DOHH2 (cell line): Measurements from ENCODE around the gene KCTD14.
A peak's percentile ranks its signal among the peaks of the same experiment; 100 is the strongest.

Experiments
- H3F3A ChIP-seq: fragments of 200-600 bp; sonication (generic), shearing (Covaris generic); 2 replicates; pipeline ENCODE4 v1.6.0; 2016; ENCODE audit warnings: antibody characterized with exemption, mild to moderate bottlenecking; ENCODE audit not compliant: control insufficient read depth, insufficient read depth
- H3K27ac ChIP-seq: fragments of 200-600 bp; sonication (generic); 2 replicates; pipeline ENCODE4 v1.5.1; 2014; ENCODE audit warnings: low read depth, mild to moderate bottlenecking, low read length, moderate library complexity
- H3K27me3 ChIP-seq: fragments of 200-600 bp; sonication (generic); 2 replicates; pipeline ENCODE4 v1.6.1; 2014; ENCODE audit warnings: mild to moderate bottlenecking, low read length, mixed read lengths; ENCODE audit not compliant: control insufficient read depth
- H3K36me3 ChIP-seq: fragments of 200-600 bp; sonication (generic); 2 replicates; pipeline ENCODE4 v1.6.1; 2014; ENCODE audit warnings: mild to moderate bottlenecking, low read length, moderate library complexity, mixed read lengths; ENCODE audit not compliant: control insufficient read depth
- H3K4me1 ChIP-seq: fragments of 200-600 bp; sonication (generic); 2 replicates; pipeline ENCODE4 v1.6.1; 2014; ENCODE audit warnings: mild to moderate bottlenecking, low read length, mixed read lengths; ENCODE audit not compliant: control insufficient read depth
- H3K4me2 ChIP-seq: fragments of 200-600 bp; sonication (generic); 2 replicates; pipeline ENCODE4 v1.6.0; 2014; ENCODE audit warnings: mild to moderate bottlenecking, low read length, moderate library complexity
- H3K4me3 ChIP-seq: fragments of 200-600 bp; sonication (generic); 2 replicates; pipeline ENCODE4 v1.5.1; 2014; ENCODE audit warnings: mild to moderate bottlenecking, low read length, mixed read lengths
- H3K79me2 ChIP-seq: fragments of 200-600 bp; sonication (generic); 2 replicates; pipeline ENCODE4 v1.6.1; 2014; ENCODE audit warnings: mild to moderate bottlenecking, low read length, mixed read lengths; ENCODE audit not compliant: control insufficient read depth
- H3K9me2 ChIP-seq: fragments of 200-600 bp; sonication (generic); replicated peaks from 2 replicates; pipeline ENCODE4 v1.6.1; 2014; ENCODE audit warnings: mild to moderate bottlenecking, low read length, mixed read lengths; ENCODE audit not compliant: control insufficient read depth
- H3K9me3 ChIP-seq: fragments of 200-600 bp; sonication (generic); 2 replicates; pipeline ENCODE4 v1.6.1; 2014; ENCODE audit warnings: antibody characterized with exemption, low read length, mixed read lengths; ENCODE audit not compliant: control insufficient read depth, insufficient read depth
- H4K20me1 ChIP-seq: fragments of 200-600 bp; sonication (generic); 2 replicates; pipeline ENCODE4 v1.6.0; 2014; ENCODE audit warnings: low read depth, mild to moderate bottlenecking, antibody characterized with exemption, low read length, moderate library complexity; ENCODE audit not compliant: control insufficient read depth, insufficient read depth
- CTCF ChIP-seq: fragments of 200-600 bp; sonication (generic); IDR thresholded peaks from one replicate; pipeline ENCODE4 v1.5.1; 2014; ENCODE audit warnings: antibody characterized with exemption, mild to moderate bottlenecking, low read depth, low read length; ENCODE audit not compliant: poor library complexity, severe bottlenecking
- EZH2phosphoT487 ChIP-seq: fragments of 200-600 bp; sonication (generic); IDR thresholded peaks from 2 replicates; pipeline ENCODE4 v1.6.1; 2017; ENCODE audit warnings: borderline replicate concordance, mild to moderate bottlenecking, antibody characterized with exemption, low read length, moderate library complexity, mixed read lengths

The KCTD14 gene

GRCh38 chr11:78010304-78010703 is 12.8 kb downstream of the KCTD14 start:
- no peaks in the 10 kb centered on the region for H3K79me2 ChIP-seq
- H3K27me3 ChIP-seq = 0 out of 2 replicates have a peak, but pooled peaks cover 2% of the 10 kb centered on the region
- H3K4me2 ChIP-seq = no peak overlapping the region
- H3K4me3 ChIP-seq = no peak overlapping the region
- H4K20me1 ChIP-seq = no peaks in the 10 kb centered on the region
- H3K9me3 ChIP-seq = no peaks in the 10 kb centered on the region
- H3K36me3 ChIP-seq = no peaks in the 10 kb centered on the region
- no peaks in the 10 kb centered on the region for H3F3A ChIP-seq
- H3K27ac ChIP-seq = no peak overlapping the region
- TF ChIP-seq CTCF = no peak
- no peaks in the 10 kb centered on the region for H3K4me1 ChIP-seq
- H3K9me2 ChIP-seq = no peaks in the 10 kb centered on the region

GRCh38 chr11:78009062-78009461 is 14.0 kb downstream of the KCTD14 start:
- Histone ChIP-seq H3K4me2 (no peak overlapping the region), H3K36me3 (no peaks in the 10 kb centered on the region), H3K27me3 (0 out of 2 replicates have a peak, but pooled peaks cover 2% of the 10 kb centered on the region), H3K9me2 (no peaks in the 10 kb centered on the region), H4K20me1 (no peaks in the 10 kb centered on the region), H3K79me2 (no peaks in the 10 kb centered on the region), H3K9me3 (no peaks in the 10 kb centered on the region), H3F3A (no peaks in the 10 kb centered on the region), H3K4me1 (no peaks in the 10 kb centered on the region), H3K4me3 (no peak overlapping the region), H3K27ac (no peak overlapping the region)
- no peak for TF ChIP-seq CTCF
- TF ChIP-seq EZH2phosphoT487 = no peak

GRCh38 chr11:78000193-78000592 is 22.9 kb downstream of the KCTD14 start:
- Histone ChIP-seq H3K9me2 (no peaks in the 10 kb centered on the region), H3K9me3 (no peaks in the 10 kb centered on the region), H3K4me1 (peaks cover 6% of the 10 kb centered on the region), H3K4me3 (no peak overlapping the region), H3K4me2 (no peak overlapping the region), H3K79me2 (no peaks in the 10 kb centered on the region), H3F3A (no peaks in the 10 kb centered on the region), H4K20me1 (no peaks in the 10 kb centered on the region), H3K36me3 (no peaks in the 10 kb centered on the region), H3K27ac (no peak overlapping the region), H3K27me3 (0 out of 2 replicates have a peak, but pooled peaks cover 5% of the 10 kb centered on the region)
- TF ChIP-seq CTCF (peak; percentile 80), EZH2phosphoT487 (no peak)
